HG03565 (cell line): ENCODE data around the gene MBP.

ENCODE experiments used
- ATAC-seq: cut with Tn5 transposase; IDR thresholded peaks from one replicate; pipeline ENCODE4 v1.9.1; 2021; ENCODE audit warnings: mild to moderate bottlenecking, moderate library complexity; ENCODE audit not compliant: unreplicated experiment

MBP gene

DNA sequence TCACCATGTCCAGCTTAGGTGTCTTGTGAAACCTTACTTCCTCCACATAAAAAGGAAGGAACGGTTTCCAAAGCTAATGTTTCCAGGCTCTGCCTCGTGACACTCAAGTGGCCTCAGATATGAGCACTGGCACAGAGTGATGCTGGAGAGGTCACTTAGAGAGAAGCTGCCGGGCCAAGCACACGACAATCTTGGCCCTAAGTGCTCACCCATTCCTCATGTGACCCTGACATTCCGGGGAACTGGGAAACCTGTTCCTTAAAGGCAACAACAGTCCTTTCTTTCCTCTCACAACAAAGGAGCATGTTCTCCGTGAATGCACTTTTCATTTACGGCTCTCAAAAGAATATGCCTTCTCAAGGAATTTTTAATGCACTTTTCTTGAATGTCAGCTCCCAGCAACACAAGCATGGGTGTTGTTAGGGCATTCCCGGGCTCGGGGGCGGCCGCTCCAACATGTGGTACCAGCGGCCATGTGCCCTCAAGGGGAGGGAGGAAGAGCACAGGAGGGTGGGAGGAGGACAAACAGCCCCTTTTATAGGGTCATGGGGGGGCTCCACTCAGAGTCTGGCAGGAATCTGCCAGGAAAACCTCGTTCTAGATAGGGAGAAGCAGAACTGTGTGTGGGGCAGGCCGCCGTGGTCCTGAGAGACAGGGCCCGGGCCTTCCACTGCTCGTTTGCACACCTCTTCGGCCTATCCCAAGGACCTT is 118.6 kb downstream of the MBP start:
- ATAC-seq, result no peak

- no peak for ATAC-seq
Measured at GRCh38 chr18:77012806-77013541, 119.6 kb downstream of the MBP start.

DNA sequence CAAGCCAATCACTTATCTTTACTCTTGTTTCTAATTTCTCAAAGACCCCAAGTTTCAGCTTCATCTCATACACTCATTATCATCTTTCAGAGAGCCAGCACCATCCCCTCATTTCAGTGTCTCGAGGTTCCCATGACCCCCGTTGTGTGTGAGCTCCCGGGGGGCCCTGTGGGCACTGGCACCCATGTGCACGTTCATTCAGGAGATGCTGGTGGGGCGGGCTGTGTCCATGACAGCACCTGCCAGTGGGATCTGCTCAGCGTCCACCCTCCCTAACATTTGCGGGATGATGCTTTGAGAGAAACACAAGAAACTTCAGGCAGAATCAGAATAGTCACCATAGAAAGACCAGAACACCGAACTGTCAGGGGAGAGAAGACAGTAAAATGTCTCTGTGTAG is 120.5 kb downstream of the MBP start:
- ATAC-seq, result no peak

GRCh38 chr18:77009675-77010074 is 122.9 kb downstream of the MBP start:
- no peak for ATAC-seq

DNA sequence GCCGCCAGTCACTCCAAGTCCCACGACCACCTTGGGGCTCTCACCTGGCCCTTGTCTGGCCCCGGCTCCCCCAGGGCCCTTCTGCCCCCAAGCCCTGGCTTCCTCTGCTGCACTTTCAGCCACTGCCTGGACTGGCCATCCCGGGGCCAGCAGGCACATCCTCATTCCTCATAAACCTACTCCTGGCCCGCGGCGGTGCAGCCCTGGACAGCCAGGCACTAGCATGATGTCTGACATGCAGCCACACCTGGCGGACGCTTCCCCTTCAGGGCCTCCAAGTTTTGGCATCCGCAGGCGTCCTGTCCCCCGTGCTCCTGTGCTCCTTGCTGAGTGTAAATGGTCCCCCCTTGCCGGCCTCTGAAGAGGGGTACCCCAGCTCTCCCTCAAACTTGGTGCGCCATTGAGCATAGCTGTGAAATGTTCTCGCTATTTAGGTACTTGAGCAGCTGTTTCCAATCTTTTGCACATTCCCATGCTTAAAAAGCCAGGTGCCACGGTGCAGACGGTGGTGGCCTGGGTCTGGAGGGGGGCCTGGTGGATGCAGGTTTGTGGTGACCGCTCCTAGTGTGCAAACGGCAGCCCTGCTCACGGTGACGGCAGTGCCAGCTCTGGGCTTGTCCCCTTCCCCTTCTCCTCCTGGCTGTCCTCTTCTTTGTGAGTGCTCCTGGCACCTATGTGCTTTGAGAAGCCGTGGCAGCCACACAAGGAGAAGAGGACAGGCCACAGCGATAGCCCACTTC is 123.8 kb downstream of the MBP start:
- ATAC-seq, result no peak

- ATAC-seq, result no peak
Measured at GRCh38 chr18:77008006-77008405, 124.6 kb downstream of the MBP start.

DNA sequence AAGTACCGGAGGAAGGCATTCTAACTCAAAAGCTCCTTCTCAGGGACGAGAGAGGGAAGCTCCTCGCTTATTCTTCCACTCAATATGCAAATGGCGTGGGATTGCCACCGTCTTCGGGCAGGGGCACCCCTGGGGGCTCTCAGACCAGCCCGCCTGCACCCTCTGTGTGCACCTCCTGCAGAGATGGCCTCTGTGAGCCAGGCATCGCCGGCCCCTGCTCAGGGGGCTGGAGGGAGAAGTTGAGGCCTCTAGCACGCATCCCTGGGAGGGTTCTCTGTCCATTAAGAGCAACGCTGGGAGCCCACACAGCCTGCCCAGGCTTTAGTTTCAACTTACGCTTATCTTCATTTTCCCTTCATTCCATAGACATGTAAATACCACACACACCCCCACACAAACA is 125.3 kb downstream of the MBP start:
- no peak for ATAC-seq

- ATAC-seq, result no peak
Measured at GRCh38 chr18:77006305-77007175, 126.0 kb downstream of the MBP start.

DNA sequence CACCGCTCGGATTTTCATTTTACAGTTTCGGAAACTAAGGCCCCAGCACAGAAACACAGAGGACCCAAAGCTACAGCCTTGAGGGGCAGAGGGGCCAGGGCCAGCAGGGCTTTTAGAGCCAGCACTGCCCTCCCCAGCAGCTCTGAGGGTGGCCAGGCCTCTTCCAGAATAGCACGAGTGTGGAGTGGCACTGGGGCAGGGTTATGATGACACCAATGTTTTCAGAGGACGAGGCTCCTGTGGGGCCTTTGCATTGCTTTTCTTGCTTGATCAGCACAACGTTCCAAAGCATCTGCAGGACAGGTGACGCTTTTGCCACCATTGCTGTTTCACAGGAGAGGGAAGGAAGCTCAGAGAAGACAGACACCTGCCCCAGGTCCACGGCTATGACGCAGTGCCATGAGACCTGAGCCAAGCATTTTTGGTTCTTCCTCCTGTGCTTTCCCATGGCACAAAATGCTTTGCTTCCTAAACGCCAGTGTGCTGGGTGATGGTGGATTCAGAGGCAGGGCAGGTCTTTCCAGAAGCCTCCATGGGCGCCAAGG is 126.9 kb downstream of the MBP start:
- no peak for ATAC-seq

DNA sequence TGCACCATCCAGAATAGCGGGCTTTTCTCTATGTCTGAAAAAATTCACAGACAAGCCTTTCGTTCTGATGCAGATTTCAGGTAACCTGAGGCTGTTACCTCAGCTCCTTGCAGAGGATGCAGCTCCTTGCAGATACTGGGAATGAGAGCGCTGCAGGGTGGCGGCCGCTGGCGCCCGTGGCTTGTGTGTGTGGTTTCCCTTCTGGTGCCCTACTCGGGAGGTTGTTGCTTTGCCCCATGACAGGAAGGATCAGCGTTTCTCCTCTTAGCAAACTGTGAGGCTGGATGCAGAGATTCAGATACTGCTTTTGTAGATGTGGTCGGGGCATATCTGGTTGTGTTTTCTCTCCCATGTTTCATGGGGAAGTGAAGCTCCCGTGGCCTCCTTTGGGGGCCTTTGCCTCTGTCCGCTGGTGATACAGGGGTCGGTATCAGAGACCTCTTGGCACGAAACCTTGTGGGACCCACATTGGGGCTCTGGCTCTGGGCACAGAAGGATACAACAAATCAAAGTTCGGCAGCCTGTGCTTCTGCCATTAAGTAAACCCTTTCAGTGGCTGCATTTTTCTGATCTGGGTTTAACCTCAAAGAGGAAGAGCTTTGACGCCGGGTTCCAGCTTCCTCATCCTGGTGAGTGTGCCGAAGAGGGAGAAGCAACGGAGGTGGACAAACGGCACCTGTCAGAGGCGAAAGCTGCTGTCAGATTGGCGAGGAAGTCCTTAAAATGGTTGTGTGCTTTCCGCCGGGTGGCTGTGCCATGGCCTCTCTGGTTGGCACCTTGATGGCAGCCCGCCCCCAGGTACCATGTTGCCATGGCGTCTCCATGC is 127.8 kb downstream of the MBP start:
- no peak for ATAC-seq

DNA sequence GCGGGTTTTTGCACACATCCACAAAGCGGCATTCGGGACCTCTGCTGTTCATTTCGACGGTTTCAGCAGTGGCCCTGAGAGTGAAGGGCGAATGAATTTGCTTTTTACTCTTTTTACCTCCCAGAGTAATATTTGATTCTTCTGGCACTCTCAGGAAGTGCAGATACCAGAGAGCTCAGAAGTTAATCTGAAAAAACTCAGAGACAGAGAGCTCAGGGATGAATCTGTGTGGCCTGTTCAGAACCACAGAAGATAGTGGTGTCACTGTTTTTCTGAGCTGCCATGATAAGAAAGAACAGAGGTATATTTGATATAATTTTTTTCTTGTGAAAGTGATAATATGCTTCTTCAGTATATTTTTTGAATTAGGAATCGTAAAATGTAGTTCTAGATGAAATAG is 129.3 kb downstream of the MBP start:
- no peak for ATAC-seq

GRCh38 chr18:77002496-77002895 is 130.1 kb downstream of the MBP start:
- no peak for ATAC-seq

GRCh38 chr18:77001979-77002378 is 130.6 kb downstream of the MBP start:
- ATAC-seq, result no peak

GRCh38 chr18:77001041-77001440 is 131.5 kb downstream of the MBP start:
- no peak for ATAC-seq

DNA sequence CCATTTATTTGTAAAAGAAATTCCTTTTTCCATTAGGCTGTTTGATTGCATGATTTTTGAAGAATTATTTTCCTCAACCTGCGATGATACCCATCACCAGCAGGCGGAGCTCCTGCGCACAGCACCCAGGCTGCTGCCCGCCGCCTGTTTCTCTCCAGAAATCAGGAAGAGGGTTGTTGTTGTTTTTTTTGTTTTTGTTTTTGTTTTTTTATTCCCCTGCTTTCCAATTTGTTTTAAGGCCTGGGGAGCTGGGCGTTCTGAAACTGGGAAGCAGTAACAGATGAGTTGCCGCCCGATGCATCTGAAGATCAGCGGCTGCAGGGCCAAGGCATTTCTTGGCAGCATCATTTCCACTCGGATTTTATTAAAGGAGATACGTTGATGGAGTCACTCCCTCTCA is 132.1 kb downstream of the MBP start:
- no peak for ATAC-seq

GRCh38 chr18:76999077-76999476 is 133.5 kb downstream of the MBP start:
- ATAC-seq, result no peak

DNA sequence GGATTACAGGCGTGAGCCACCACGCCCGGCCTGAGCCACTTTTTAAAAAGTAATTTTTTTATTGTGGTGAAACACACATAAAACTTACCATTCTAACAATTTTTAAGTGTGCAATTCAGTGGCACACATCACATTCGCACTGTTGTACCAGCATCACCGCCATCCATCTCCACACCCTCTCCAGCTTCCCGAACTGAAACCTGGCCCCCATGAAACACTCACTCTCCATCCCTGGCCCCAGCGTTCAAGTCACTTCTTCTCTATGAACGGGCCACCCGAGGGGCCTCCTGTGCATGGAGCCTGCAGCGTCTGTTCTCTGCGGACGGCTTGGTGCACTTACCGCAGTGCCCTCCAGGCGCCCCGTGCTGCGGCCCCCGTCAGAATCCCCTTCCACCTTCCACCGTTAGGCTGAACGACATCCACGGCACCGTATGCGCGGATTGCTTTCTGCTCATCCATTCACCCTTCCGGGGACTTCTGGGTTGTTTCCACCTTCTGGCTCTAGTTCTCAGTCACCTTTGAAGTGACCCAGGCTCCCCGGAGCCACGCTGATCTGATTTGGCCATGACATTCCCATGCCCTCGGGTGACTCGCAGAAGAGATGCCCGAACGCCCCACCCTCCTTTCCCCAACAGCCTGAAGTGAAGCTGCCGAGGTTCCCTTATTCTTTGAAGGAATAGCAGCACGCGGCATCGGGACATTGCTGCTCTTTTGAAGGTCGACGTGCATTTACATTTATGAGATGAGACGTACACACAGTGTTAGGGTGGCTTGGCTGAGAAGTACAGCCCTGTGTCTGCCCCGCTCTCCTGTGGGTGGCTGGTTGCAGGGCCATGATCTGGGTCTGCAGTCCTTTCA is 134.4 kb downstream of the MBP start:
- no peak for ATAC-seq

DNA sequence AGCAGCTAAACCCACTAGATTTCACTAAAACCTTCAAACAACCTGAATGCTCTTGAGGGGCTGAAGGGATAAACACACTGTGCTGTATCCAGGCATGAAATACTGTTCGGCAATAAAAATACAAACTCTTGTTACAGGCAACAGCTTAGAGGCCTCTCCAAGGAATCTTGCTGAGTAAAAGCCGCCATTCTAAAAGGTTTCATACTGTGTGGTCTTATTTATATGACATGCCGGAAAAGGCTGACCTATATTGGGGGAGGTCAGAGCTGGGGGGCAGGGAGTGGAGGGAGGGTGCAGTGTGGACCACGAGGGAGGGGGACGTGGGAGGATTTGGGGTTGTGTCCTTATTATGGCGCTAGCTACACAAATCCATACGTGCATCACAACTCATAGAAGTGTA is 136.2 kb downstream of the MBP start:
- no peak for ATAC-seq

GRCh38 chr18:76995896-76996295 is 136.7 kb downstream of the MBP start:
- no peak for ATAC-seq
